DOHH2 (cell line): Measurements from ENCODE around the gene ANXA10.

Experiments
- H3F3A ChIP-seq: fragments of 200-600 bp; sonication (generic), shearing (Covaris generic); 2 replicates; pipeline ENCODE4 v1.6.0; 2016; ENCODE audit warnings: antibody characterized with exemption, mild to moderate bottlenecking; ENCODE audit not compliant: control insufficient read depth, insufficient read depth
- H3K27ac ChIP-seq: fragments of 200-600 bp; sonication (generic); 2 replicates; pipeline ENCODE4 v1.5.1; 2014; ENCODE audit warnings: low read depth, mild to moderate bottlenecking, low read length, moderate library complexity
- H3K27me3 ChIP-seq: fragments of 200-600 bp; sonication (generic); 2 replicates; pipeline ENCODE4 v1.6.1; 2014; ENCODE audit warnings: mild to moderate bottlenecking, low read length, mixed read lengths; ENCODE audit not compliant: control insufficient read depth
- H3K36me3 ChIP-seq: fragments of 200-600 bp; sonication (generic); 2 replicates; pipeline ENCODE4 v1.6.1; 2014; ENCODE audit warnings: mild to moderate bottlenecking, low read length, moderate library complexity, mixed read lengths; ENCODE audit not compliant: control insufficient read depth
- H3K4me1 ChIP-seq: fragments of 200-600 bp; sonication (generic); 2 replicates; pipeline ENCODE4 v1.6.1; 2014; ENCODE audit warnings: mild to moderate bottlenecking, low read length, mixed read lengths; ENCODE audit not compliant: control insufficient read depth
- H3K4me2 ChIP-seq: fragments of 200-600 bp; sonication (generic); 2 replicates; pipeline ENCODE4 v1.6.0; 2014; ENCODE audit warnings: mild to moderate bottlenecking, low read length, moderate library complexity
- H3K4me3 ChIP-seq: fragments of 200-600 bp; sonication (generic); 2 replicates; pipeline ENCODE4 v1.5.1; 2014; ENCODE audit warnings: mild to moderate bottlenecking, low read length, mixed read lengths
- H3K79me2 ChIP-seq: fragments of 200-600 bp; sonication (generic); 2 replicates; pipeline ENCODE4 v1.6.1; 2014; ENCODE audit warnings: mild to moderate bottlenecking, low read length, mixed read lengths; ENCODE audit not compliant: control insufficient read depth
- H3K9me2 ChIP-seq: fragments of 200-600 bp; sonication (generic); replicated peaks from 2 replicates; pipeline ENCODE4 v1.6.1; 2014; ENCODE audit warnings: mild to moderate bottlenecking, low read length, mixed read lengths; ENCODE audit not compliant: control insufficient read depth
- H3K9me3 ChIP-seq: fragments of 200-600 bp; sonication (generic); 2 replicates; pipeline ENCODE4 v1.6.1; 2014; ENCODE audit warnings: antibody characterized with exemption, low read length, mixed read lengths; ENCODE audit not compliant: control insufficient read depth, insufficient read depth
- H4K20me1 ChIP-seq: fragments of 200-600 bp; sonication (generic); 2 replicates; pipeline ENCODE4 v1.6.0; 2014; ENCODE audit warnings: low read depth, mild to moderate bottlenecking, antibody characterized with exemption, low read length, moderate library complexity; ENCODE audit not compliant: control insufficient read depth, insufficient read depth
- EZH2phosphoT487 ChIP-seq: fragments of 200-600 bp; sonication (generic); IDR thresholded peaks from 2 replicates; pipeline ENCODE4 v1.6.1; 2017; ENCODE audit warnings: borderline replicate concordance, mild to moderate bottlenecking, antibody characterized with exemption, low read length, moderate library complexity, mixed read lengths
- TF ChIP-seq, protein P1 (sequence below): fragments of 200-600 bp; sonication (generic); IDR thresholded peaks from one replicate; pipeline ENCODE4 v1.5.1; 2014; ENCODE audit warnings: antibody characterized with exemption, mild to moderate bottlenecking, low read depth, low read length; ENCODE audit not compliant: poor library complexity, severe bottlenecking

The ANXA10 gene

DNA sequence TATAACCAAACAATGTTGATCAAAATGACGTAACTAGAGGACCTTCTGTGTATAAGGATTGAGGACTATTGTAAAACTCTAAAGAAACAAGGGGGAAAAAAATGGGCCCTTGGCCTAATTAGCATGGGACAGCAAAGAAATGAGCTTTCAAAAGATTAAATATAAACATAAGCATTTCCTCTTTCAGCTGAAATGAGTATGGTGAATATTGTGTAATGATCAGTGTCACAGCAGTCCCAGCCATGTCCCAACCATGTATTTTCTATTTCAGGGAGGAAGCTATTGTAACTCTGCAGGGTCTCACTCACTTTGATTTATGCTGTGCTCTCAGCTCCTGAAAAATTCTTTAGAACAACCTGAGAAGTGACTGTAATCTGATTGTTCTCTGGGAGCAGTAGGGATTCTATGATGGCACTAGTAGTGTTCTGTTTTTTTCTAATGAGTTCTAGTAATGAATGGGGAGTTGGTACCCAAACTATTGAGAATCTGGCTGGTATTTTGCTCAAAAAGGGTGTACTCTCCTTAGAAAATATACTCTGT is 25.8 kb downstream of the ANXA10 start:
- Histone ChIP-seq H3K9me2 (no peaks in the 10 kb centered on the region), H3F3A (no peaks in the 10 kb centered on the region), H4K20me1 (no peaks in the 10 kb centered on the region), H3K4me3 (no peak overlapping the region), H3K27ac (no peak overlapping the region), H3K4me1 (no peaks in the 10 kb centered on the region), H3K9me3 (no peaks in the 10 kb centered on the region), H3K27me3 (no peaks in the 10 kb centered on the region), H3K36me3 (no peaks in the 10 kb centered on the region), H3K4me2 (no peak overlapping the region), H3K79me2 (no peaks in the 10 kb centered on the region)
- TF ChIP-seq, protein P1, sequence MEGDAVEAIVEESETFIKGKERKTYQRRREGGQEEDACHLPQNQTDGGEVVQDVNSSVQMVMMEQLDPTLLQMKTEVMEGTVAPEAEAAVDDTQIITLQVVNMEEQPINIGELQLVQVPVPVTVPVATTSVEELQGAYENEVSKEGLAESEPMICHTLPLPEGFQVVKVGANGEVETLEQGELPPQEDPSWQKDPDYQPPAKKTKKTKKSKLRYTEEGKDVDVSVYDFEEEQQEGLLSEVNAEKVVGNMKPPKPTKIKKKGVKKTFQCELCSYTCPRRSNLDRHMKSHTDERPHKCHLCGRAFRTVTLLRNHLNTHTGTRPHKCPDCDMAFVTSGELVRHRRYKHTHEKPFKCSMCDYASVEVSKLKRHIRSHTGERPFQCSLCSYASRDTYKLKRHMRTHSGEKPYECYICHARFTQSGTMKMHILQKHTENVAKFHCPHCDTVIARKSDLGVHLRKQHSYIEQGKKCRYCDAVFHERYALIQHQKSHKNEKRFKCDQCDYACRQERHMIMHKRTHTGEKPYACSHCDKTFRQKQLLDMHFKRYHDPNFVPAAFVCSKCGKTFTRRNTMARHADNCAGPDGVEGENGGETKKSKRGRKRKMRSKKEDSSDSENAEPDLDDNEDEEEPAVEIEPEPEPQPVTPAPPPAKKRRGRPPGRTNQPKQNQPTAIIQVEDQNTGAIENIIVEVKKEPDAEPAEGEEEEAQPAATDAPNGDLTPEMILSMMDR: no peak
- TF ChIP-seq EZH2phosphoT487: no peak

DNA sequence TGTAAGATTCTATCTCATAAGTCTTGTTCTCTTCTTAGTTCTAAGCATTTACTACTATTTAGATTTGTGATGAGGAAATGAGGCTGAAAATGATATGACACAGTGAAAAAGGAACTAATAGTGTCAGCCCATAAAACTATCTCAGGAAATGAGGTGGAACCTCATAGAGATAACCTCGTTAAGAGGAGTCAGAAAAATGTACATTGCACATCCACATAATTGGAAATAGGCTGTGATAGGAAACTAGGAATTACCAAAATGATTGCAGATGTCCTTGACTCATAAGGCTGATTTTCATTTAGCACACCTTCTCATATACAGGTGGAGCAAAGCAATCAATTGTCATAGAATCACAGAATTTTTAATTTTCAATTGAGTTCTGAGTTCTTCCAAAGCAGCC is 26.8 kb downstream of the ANXA10 start:
- no peaks in the 10 kb centered on the region for H3K36me3 ChIP-seq
- no peaks in the 10 kb centered on the region for H4K20me1 ChIP-seq
- no peaks in the 10 kb centered on the region for H3K27me3 ChIP-seq
- no peaks in the 10 kb centered on the region for H3F3A ChIP-seq
- H3K9me2 ChIP-seq: no peaks in the 10 kb centered on the region
- H3K4me2 ChIP-seq: no peak overlapping the region
- no peak overlapping the region for H3K4me3 ChIP-seq
- H3K4me1 ChIP-seq: no peaks in the 10 kb centered on the region
- TF ChIP-seq EZH2phosphoT487: no peak
- TF ChIP-seq, protein P1: no peak
- no peaks in the 10 kb centered on the region for H3K79me2 ChIP-seq
- H3K9me3 ChIP-seq: no peaks in the 10 kb centered on the region
- no peak overlapping the region for H3K27ac ChIP-seq

DNA sequence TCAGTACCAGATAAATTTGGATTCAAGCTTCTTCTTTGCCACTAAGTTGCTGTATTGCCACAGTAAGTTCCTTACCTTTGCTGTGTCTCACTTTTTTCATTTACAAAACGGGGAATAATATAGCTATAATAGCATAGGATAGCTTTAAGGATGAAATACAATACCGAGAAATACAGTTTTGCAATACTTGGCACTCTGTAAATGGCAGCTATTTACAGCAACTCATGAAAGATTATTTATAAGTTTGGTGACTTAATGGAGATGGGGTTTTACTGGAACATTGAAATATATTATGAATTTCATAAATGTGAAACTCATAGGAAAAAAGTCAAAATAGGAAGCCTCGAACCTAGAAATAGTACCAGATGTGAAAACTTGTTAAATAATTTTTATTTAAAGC is 27.6 kb downstream of the ANXA10 start:
- H3K4me2 ChIP-seq: no peak overlapping the region
- no peaks in the 10 kb centered on the region for H3F3A ChIP-seq
- no peaks in the 10 kb centered on the region for H3K79me2 ChIP-seq
- no peaks in the 10 kb centered on the region for H3K9me2 ChIP-seq
- no peaks in the 10 kb centered on the region for H3K4me1 ChIP-seq
- no peaks in the 10 kb centered on the region for H3K36me3 ChIP-seq
- TF ChIP-seq, protein P1: no peak
- no peak for TF ChIP-seq EZH2phosphoT487
- H3K27ac ChIP-seq: no peak overlapping the region
- H3K4me3 ChIP-seq: no peak overlapping the region
- no peaks in the 10 kb centered on the region for H3K27me3 ChIP-seq
- no peaks in the 10 kb centered on the region for H4K20me1 ChIP-seq
- no peaks in the 10 kb centered on the region for H3K9me3 ChIP-seq
